Activated CD8-positive, alpha-beta memory T cell treated with anti-CD3 and anti-CD28 coated beads for 1 hour (primary cell): ENCODE measurements around the gene HNRNPR.
A peak's percentile ranks its signal among the peaks of the same experiment; 100 is the strongest.

Source experiments
- DNase-seq, 2 donors: peaks; one replicate each; pipeline ENCODE4 v3.0.0-alpha.2; 2020; ENCODE audit warnings: low read depth in 1 of 2; ENCODE audit errors: extremely low read depth in 1 of 2

Gene HNRNPR

DNA sequence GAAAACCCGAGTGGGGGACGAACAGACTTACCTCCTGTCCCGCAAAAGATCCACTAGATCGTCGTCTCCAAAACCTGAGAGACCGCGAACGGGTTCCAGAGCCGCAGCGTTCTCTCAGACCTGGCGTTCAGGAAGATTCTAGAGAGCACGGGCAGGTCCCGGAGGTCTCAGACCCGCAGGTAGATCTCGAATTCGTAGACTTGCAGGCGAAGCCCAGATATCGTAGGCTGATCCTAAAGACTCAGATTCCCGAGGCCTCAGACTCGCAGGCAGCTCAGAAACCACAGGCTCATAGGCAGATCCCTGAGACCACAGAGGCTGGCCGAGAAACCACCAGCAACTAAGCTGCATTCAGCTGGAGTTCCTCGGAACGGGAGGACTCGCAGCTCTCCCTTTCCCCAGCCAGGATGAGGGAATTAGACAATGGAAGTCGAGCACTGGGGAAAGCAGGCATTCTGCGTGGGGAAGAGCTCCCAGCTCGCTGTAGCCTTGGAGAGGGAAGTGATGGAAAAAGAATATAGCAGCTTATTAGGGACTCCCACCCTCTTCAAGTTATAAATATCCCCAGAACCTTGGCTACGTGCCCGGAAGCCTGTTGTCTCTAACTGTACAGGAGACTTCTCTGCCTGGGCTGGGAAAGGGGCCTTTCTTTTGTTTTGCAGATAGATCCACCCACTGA lies 25.4 kb upstream of the HNRNPR start, which contains the start of gene ZNF436:
TSS of gene ZNF436 (minus strand) at position 502 of the 679 bp plus-strand sequence. CDS start 1,831 bp downstream, outside the sequence.
- peak in 1 of 2 donors; percentile 19 for DNase-seq

- peak; percentile 53 to 74 for DNase-seq
These were observed 24.7 kb upstream of the HNRNPR start for GRCh38 chr1:23368562-23369334.

DNA sequence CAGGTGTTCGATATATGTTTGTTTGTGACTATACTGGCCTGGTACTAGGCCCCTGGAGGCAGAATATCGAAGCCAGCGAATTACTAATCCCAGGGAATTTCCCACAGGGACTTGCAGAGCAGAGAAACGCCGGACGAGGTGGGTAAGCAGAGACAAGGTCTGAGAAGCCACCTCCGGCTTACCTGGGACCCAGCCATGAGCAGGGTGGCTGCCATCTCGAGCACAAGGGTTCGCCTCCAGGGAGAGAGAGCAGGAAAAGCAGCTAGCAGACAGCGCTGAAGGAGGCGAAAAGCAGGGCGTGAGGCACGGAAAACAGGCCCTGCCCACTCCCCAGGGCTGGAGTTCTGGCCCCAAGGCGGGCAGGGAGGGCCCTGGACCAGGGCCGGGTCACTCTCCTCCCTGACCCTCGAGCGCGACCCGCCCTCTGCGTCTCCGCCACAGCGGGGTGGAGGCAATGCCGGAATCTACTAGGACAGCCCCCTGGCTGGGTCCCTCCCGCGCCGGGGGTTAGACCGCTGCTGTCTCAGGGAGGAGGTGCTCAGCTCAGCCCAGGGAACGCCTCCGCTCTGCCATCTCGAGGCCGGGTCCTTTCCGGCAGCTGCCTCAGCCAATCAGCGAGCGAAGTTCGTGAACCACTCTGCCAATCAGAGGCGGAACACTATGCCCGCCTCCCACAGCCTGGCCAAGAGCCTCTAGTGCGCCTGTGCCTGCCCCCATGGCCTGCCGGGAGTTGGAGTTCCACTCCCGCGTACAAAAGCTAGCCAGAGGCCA lies 23.9 kb upstream of the HNRNPR start:
- DNase-seq = peak; percentile 93 to 94

DNA sequence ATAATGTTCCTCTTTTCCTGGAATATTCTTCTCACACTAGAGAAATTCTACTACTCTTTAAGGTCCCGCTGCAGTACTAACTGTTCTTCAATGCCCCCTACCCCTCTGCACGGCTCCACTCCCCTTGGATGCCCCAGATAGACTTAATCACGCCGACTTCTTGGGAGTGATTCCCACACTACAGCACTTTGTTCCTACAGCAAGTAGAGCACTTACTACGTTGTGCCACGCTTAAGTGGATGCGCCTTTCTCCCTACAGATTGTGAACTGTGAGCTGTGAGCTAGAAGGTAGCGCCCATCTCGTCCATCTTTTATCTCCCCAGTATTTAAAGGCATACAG lies 23.3 kb upstream of the HNRNPR start:
- DNase-seq = no peak

- no peak for DNase-seq
These were observed 22.5 kb upstream of the HNRNPR start for GRCh38 chr1:23366598-23366997.

- DNase-seq = no peak
These were observed 22.1 kb upstream of the HNRNPR start for GRCh38 chr1:23366146-23366545.

DNA sequence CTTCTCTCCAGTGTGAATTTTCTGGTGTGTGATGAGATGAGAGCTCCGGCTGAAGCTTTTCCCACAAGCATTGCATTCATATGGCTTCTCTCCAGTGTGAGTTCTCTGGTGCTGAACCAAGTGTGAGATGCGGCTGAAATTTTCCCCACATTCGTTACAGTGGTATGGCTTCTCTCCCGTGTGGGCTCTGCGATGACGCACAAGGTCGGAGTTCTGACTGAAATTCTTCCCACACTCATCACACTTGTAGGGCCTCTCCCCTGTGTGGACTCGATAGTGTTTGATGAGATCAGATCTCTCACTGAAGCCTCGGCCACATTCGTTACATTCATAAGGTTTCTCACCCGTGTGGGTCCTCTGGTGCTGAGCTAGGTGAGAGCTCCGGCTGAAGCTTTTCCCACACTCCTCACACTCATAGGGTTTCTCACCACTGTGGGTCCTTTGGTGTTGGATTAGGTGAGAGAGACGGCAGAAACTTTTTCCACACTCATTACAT lies 18.2 kb upstream of the HNRNPR start:
- DNase-seq = no peak

DNA sequence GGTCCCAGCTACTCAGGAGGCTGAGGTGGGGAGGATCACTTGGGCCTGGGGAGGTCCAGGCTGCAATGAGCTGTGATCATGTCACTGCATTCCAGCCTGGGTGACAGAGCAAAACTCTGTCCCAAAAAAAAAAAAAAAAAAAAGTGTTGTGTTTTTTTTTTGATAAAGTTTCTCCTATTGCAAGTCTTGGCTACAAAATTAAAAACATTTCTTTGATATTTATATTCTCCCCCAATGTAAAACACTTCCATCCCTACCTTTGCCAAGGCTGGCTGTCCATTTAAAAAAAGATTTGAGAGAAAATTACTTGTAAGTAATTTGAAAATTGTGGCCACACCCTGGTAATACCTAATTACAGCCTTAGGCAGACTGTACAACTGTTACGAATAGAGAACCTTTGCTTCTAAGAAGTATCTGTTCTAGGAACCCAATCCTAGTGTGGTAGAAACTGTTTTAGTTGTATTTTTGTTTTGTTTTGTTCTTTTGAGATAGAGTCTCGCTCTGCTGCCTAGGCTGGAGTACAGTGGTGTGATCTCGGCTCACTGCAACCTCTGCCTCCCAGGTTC lies 14.3 kb upstream of the HNRNPR start:
- no peak for DNase-seq

GRCh38 chr1:23357138-23357908 lies 13.2 kb upstream of the HNRNPR start:
- DNase-seq = no peak

DNA sequence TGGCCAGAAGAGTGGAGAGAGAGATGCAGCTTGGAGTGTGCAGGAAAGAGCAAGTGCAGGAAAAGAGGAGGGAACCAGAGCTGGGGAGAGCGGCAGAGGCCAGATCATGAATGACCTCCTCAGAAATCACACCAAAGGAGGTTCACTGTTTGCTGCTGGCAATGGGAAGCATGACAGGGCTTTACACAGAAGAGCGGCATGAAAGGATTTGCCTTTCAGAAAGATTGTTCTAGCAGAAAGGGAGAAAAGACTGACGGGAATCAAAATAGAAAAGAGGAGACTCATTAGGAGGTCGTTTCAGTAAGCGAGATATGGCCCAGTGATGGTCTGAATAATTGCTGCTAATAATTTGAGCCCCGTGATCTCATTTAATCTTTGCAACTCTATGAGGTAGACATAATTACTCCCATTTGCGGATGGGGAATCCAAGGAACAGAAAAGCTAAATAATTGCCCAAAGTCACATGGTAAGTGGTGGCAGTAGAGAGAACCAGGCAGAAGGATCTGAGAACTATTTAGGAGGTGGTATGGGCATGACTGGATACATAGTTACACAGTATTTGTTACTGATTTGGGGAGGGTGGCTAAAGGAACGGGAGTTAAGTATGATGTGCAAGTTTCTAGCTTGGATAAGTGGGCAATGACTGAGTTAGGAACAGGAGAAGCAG lies 12.5 kb upstream of the HNRNPR start:
- DNase-seq = no peak

- DNase-seq = no peak
These were observed 10.2 kb upstream of the HNRNPR start for GRCh38 chr1:23354245-23354644.

- DNase-seq = no peak
These were observed 8.1 kb upstream of the HNRNPR start for GRCh38 chr1:23352096-23352695.

GRCh38 chr1:23345920-23346319 lies 1.8 kb upstream of the HNRNPR start:
- no peak for DNase-seq

DNA sequence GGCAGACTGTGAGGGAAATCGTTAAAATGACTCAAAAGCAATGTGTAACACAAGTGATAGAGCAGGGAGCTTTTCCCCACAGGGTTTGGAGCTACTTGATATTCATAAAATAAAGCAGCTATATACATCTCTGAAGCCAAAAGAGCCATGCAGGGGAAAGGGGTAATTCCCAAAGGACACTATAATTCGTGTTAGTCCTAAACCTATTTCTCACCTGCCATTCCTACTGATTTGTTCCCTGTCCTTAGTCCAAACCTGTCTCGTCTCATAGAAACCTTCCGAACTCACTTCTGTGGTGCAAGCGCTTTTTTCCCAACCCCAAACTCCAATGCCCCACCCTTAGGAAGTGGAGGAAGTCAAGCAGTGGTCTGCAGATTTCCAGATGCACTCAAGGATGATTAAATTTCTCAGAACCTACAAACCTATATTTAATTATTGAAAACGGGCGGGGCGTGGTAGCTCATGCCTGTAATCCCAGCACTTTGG lies 946 bp upstream of the HNRNPR start:
- DNase-seq = no peak

DNA sequence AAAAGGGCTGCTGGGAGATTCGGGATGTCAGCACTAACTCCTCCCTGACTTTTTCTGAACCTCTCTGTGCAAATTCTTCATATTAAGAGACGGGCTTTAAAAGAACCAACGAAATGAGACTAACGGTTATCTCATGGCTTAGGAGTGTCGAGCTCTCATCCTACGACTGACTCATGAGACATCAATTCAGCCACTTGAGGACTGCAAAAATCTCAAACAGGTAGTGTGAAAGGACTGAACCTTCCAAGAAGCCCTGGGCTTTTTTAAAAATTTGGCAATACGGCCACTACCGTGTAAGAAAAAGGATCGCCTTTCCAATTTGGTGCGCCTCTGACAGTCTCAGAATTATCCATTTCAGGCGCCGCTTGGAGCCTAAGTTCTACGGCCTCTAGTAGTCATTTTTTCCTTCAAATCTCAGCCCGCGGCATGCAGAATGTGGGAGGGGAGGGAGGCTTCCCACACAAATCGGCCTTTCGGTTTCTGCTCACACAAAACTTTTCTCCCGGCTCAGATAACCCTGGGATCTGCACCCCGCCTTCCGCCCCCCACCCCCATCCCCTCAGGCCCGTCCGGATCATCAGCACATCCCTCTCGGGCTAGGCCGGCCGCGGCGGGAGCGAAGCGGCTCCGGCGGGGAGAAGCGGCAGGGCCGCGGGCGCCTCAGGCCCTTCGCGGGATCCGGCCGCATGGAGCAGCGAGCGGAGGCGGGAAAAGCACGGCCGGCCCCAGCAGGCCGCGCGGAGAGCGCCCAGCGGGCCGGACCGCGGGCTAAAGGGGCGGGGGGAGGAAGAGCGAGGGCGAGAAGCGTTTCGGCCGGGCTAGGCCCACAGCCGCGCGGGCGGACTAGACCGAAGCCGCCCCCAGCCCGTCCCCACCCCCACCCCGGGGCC lies 618 bp downstream of the HNRNPR start:
- DNase-seq = no peak

DNA sequence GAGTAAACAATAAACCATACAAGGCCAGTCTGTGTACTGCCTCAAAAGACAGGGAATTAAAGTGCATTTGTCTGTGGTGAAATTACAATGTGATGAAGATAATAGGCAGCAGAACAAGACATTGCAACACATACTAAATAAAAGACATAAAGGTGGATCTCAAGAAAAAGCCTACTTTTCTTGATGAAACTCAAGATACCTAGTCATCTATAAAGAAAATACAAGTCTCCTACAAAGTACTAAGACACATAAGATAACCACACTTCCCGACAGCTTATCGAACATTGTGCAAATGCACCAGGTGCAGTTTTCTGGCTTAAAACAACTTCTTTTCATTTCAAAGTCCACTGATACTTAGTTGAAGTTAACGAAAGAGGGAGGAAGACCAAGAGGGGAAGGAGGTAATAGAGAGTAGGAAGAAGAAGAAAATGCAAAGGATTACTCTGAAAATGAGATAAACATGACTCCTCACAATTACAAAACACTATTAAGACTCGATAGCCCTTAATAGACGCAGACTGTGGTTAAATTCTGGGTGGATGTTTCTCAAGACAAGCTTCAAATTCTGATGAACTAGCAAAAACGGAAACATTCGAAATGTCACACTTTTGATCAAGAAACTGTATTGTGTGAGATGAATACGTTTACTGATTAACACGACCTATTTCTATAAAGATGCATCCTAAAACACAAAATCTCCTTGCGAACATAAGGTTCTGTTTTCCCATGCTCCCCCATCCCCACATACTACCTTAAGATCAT lies 2.0 kb downstream of the HNRNPR start:
- DNase-seq = no peak

- DNase-seq = no peak
These were observed 4.5 kb downstream of the HNRNPR start for GRCh38 chr1:23339632-23340031.

GRCh38 chr1:23337869-23338268 lies 6.2 kb downstream of the HNRNPR start:
- DNase-seq = no peak
